Cardiac fibroblast (primary cell): ENCODE results near the gene CHST3.

ENCODE experiments used
- DNase-seq, 2 donors: peaks; one replicate each; pipeline versions ENCODE4 v3.0.0 to v3.0.0-alpha.2; 2010; ENCODE audit warnings: low read depth in 2 of 2
- H3K4me3 ChIP-seq, 2 donors: replicated peaks in 1 of 2; 1 replicate in 1 of 2; 2 replicates in 1 of 2; pipeline ENCODE4 v1.5.1; 2011; ENCODE audit warnings: low read depth in 2 of 2, low read length in 2 of 2, mild to moderate bottlenecking in 2 of 2, moderate library complexity in 1 of 2
- TF ChIP-seq, protein P1 (sequence below): IDR thresholded peaks from one replicate; pipeline ENCODE4 v1.5.1; 2011; ENCODE audit warnings: low read depth, mild to moderate bottlenecking, low read length, inconsistent platforms

CHST3 gene

DNA sequence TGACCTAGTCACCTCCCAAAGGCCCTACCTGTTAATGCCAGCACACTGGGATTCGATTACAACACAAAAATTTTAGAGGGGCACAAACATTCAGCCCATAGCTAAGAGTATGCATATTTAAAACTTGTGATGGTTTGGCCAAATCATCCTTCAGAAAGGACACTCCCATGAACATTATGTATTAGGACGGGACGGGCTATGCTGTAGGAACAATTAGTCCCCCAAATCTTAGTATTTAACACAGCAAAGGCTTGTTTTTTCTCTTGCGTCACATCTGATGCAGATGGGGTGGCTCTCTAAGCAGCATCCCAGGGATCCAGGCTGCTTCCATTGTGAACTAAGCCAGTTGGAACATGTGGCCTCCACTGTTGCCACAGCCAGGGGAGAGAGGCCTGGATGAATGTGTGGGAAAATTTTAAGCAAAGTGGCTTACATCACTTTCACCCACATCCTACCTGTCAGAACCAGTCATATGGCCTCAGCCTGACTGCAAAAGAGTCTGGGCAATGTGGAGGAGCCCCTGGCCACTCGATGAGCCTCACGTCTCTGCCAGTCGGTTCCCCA, 26.6 kb downstream of the CHST3 start:
- DNase-seq, result no peak
- H3K4me3 ChIP-seq, result no peak overlapping the region

GRCh38 chr10:71995449-71995848, 31.3 kb downstream of the CHST3 start:
- no peak overlapping the region for H3K4me3 ChIP-seq
- DNase-seq, result no peak
- TF ChIP-seq, protein P1, sequence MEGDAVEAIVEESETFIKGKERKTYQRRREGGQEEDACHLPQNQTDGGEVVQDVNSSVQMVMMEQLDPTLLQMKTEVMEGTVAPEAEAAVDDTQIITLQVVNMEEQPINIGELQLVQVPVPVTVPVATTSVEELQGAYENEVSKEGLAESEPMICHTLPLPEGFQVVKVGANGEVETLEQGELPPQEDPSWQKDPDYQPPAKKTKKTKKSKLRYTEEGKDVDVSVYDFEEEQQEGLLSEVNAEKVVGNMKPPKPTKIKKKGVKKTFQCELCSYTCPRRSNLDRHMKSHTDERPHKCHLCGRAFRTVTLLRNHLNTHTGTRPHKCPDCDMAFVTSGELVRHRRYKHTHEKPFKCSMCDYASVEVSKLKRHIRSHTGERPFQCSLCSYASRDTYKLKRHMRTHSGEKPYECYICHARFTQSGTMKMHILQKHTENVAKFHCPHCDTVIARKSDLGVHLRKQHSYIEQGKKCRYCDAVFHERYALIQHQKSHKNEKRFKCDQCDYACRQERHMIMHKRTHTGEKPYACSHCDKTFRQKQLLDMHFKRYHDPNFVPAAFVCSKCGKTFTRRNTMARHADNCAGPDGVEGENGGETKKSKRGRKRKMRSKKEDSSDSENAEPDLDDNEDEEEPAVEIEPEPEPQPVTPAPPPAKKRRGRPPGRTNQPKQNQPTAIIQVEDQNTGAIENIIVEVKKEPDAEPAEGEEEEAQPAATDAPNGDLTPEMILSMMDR, result no peak

More for the DNA sequence above, 26.6 kb downstream of the CHST3 start:
- TF ChIP-seq, protein P1, result no peak

DNA sequence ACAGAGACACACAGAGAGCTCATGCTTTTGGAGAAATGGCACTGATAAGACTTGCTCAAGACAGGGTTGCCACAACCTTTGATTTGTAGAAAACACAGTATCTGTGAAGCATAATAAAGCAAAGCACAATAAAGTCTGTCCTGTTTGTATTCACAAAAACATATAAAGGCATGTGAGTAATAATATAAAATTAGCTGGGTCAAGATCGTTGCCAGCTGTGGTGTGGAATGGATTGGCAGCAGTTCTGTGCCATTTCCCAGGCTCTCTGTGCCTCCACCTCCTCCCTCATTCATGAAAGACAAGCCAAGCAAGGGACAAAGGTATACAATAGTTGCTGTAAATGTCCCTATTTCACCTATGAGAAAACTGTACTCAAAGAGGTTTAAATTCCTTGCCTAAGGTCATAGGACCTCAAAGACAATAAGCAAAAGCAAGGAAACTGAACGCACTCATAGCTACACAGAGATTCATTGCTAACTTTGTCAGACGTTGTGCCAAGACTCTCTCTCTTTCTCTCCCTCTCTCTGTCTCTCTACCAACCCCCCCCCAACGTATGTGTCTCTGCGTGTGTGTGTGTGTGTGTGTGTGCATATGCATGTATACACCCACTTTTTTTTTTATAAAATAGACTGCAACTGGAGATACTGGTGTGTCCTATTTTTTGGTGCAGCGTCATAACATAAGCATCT, 31.8 kb downstream of the CHST3 start:
- DNase-seq, result peak in 1 of 2 donors; percentile 40
- H3K4me3 ChIP-seq, result no peak overlapping the region
- TF ChIP-seq, protein P1, result no peak

GRCh38 chr10:71996592-71997371, 32.6 kb downstream of the CHST3 start:
- DNase-seq, result no peak
- no peak overlapping the region for H3K4me3 ChIP-seq
- TF ChIP-seq, protein P1, result no peak

DNA sequence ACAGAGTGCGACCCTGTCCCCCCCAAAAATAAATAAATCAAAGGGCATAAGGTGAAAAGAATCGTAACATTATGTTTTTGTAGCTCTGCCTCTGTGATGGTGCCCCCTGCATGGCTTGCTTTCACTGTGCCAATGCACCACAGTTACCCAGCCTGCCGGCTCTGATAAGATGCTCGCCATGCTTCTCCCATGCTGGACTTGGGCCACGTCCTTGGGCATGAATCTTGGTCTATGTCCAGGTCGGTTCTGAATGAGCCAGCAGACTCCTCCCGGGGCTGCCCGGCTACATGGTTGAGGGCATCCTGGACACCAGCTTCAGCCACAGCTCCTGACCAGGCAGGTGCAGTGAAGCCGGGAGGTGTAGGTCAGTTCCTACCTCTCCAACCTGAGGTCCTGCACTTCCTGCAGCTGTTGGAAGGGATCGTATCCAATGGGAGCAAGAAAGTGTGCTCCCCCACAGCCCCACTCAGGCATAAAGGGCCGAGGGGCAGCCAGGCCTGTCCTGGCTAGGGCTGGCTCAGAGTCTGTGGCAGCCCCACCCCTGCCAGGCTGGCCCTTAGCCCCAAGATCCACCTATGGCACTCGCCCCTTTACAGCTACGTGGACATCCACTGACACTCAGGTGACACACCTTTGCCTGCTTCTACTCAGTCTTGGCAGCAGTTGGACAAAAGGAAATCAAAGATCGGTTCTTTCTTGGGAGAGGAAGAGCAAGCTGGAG, 34.1 kb downstream of the CHST3 start:
- H3K4me3 ChIP-seq, result no peak overlapping the region

DNA sequence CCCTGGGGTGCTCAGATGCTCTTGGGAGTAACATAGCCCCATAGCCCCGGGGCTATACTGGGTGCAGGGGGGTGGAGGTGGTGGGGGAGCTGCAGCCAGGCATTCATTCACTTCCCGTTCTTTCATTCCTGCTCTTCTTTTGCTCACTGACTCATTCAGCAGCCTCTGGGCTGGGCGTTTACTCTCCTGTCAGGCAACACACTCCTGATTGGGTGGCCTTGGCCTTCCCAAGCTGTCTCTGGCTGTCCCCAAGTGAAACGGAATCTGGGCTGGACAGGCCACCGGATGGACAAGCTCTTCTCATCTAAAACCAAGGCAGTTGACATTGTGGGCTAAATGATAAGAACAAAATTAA, 34.6 kb downstream of the CHST3 start:
- DNase-seq, result peak; percentile 70 to 72
- TF ChIP-seq, protein P1, result no peak
- no peak overlapping the region for H3K4me3 ChIP-seq

More for the DNA sequence above, 34.1 kb downstream of the CHST3 start:
- DNase-seq, result no peak
- TF ChIP-seq, protein P1, result no peak
